22Rv1 (cell line): ENCODE data around the gene VAX1.

ENCODE experiments used
- ZFX ChIP-seq: fragments of 450-650 bp; IDR thresholded peaks from 2 replicates; pipeline ENCODE4 v1.6.1; 2017; ENCODE audit warnings: antibody characterized with exemption, borderline replicate concordance
- TF ChIP-seq, protein P1 (sequence below): fragments of 450-650 bp; IDR thresholded peaks from 2 replicates; pipeline ENCODE4 v1.5.1; 2017; ENCODE audit warnings: mild to moderate bottlenecking

DNA sequence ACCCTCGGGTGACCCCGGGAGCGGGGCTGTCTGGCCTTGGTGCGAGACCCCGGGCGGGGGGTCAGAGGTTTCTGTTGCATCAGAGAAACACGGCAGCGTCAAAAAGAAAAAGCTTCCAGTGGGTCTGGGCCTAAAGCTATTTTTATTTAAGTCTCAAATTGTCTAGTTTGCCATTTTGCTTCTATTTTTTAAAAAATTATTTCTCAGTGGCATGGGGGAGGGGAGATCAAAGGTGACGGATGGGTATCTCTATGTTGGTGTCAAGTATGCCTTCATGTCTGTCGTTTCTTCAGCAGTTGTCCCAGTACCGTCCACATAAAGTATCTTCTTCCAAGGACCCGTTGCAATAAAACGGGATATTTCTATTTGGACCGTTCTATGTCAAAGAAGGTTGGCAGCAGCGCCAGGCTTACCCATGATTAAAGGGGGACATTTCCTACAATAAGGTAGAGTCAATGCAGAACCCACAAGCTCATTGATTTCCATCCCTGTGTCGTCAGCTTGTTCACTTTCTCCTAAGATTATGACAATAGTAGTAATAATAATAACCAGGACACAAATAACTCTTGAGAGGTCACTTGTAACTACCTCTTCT, 26.0 kb upstream of the VAX1 start:
- TF ChIP-seq, protein P1, sequence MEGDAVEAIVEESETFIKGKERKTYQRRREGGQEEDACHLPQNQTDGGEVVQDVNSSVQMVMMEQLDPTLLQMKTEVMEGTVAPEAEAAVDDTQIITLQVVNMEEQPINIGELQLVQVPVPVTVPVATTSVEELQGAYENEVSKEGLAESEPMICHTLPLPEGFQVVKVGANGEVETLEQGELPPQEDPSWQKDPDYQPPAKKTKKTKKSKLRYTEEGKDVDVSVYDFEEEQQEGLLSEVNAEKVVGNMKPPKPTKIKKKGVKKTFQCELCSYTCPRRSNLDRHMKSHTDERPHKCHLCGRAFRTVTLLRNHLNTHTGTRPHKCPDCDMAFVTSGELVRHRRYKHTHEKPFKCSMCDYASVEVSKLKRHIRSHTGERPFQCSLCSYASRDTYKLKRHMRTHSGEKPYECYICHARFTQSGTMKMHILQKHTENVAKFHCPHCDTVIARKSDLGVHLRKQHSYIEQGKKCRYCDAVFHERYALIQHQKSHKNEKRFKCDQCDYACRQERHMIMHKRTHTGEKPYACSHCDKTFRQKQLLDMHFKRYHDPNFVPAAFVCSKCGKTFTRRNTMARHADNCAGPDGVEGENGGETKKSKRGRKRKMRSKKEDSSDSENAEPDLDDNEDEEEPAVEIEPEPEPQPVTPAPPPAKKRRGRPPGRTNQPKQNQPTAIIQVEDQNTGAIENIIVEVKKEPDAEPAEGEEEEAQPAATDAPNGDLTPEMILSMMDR = no peak
- TF ChIP-seq ZFX = no peak
